HUES6 (cell line): Measurements from ENCODE around the gene AZGP1.
"Not testable (repeated sequence)": the region's sequence is repeated elsewhere in the genome, so short reads cannot be mapped to it uniquely, and the experiment has no call there.

Experiments used
- H3K27ac ChIP-seq: 2 replicates; pipeline ENCODE4 v1.7.0; 2013; ENCODE audit warnings: low read depth, mild to moderate bottlenecking, low read length, inconsistent platforms
- H3K27me3 ChIP-seq: 2 replicates; pipeline ENCODE4 v1.6.1; 2013; ENCODE audit warnings: low read length; ENCODE audit not compliant: control insufficient read depth, insufficient read depth
- H3K36me3 ChIP-seq: 2 replicates; pipeline ENCODE4 v1.6.1; 2013; ENCODE audit warnings: low read length; ENCODE audit not compliant: control insufficient read depth, insufficient read depth
- H3K4me1 ChIP-seq: 2 replicates; pipeline ENCODE4 v1.6.1; 2013; ENCODE audit warnings: low read length; ENCODE audit not compliant: control insufficient read depth, insufficient read depth
- H3K4me3 ChIP-seq: 2 replicates; pipeline ENCODE4 v1.5.1; 2013; ENCODE audit warnings: low read depth, low read length
- H3K9ac ChIP-seq: one replicate; pipeline ENCODE4 v1.6.1; 2013; ENCODE audit warnings: mild to moderate bottlenecking, low read length
- H3K9me3 ChIP-seq: 2 replicates; pipeline ENCODE4 v1.6.1; 2013; ENCODE audit warnings: low read depth, low read length; ENCODE audit not compliant: control insufficient read depth, insufficient read depth

AZGP1 gene

GRCh38 chr7:99996755-99997544 lies 21.1 kb upstream of the AZGP1 start:
- Histone ChIP-seq H3K4me3 (peak overlapping the region; percentile 55), H3K27ac (peak overlapping the region; percentile 13; the same call in 1 of the 2 replicates), H3K36me3 (no peaks in the 10 kb centered on the region), H3K9ac (peak overlapping the region; percentile 44), H3K9me3 (no peaks in the 10 kb centered on the region), H3K27me3 (no peaks in the 10 kb centered on the region), H3K4me1 (no peaks in the 10 kb centered on the region)

DNA sequence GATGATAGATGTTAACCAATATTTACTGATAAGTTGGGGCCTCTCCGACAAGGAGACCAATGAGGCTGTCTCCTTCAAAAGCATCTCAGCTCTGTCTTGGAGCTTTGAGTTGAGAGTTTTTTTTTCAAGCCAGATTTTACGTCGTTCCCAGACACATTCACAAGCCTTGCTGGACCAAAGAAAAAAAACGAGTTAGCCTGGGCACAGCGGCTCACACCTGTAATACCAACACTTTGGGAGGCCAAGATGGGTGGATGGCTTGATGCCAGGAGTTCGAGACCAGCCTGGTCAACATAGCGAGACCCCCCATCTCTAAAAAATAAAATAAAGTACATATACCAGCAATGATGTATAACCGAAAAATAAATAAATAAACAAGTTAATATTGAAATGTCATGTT lies 19.0 kb upstream of the AZGP1 start:
- Histone ChIP-seq H3K9ac (no peak overlapping the region), H3K4me1 (peaks cover 5% of the 10 kb centered on the region; the same call in 1 of the 2 replicates)

DNA sequence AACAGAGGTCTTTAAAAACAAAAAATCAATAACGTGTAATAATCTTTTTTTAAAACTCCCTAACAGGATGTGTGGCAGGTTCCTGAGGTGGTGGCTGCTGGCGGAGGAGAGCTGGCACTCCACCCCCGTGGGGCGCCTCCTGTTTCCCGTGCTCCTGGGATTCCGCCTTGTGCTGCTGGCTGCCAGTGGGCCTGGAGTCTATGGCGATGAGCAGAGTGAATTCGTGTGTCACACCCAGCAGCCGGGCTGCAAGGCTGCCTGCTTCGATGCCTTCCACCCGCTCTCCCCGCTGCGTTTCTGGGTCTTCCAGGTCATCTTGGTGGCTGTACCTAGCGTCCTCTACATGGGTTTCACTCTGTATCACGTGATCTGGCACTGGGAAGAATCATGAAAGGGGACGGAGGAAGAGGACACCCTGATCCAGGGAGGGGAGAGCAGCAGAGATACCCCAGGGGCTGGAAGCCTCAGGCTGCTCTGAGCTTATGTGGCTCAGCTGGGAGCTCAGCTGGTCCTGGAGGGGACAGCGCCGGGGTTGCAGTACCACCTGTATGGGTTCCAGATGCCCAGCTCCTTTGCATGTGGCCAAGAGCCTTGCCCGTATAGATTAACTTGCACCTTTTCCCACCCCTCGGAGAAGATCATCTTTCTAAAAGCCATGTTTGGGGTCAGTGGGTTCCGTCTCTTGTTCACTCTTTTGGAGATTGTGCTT lies 16.7 kb upstream of the AZGP1 start:
- Histone ChIP-seq H3K9me3 (no peaks in the 10 kb centered on the region), H3K36me3 (no peaks in the 10 kb centered on the region), H3K9ac (no peak overlapping the region), H3K4me3 (no peak overlapping the region), H3K27me3 (peaks cover 9% of the 10 kb centered on the region; the same call in 1 of the 2 replicates), H3K27ac (no peak overlapping the region), H3K4me1 (peaks cover 5% of the 10 kb centered on the region; the same call in 1 of the 2 replicates)

More for the DNA sequence above, 19.0 kb upstream of the AZGP1 start:
- no peak overlapping the region for H3K4me3 ChIP-seq
- H3K27ac ChIP-seq = no peak overlapping the region
- no peaks in the 10 kb centered on the region for H3K36me3 ChIP-seq
- no peaks in the 10 kb centered on the region for H3K9me3 ChIP-seq
- peaks cover 5% of the 10 kb centered on the region; the same call in 1 of the 2 replicates for H3K27me3 ChIP-seq

- H3K9ac ChIP-seq, H3K9me3 ChIP-seq, H3K4me3 ChIP-seq, H3K36me3 ChIP-seq, H3K4me1 ChIP-seq, H3K27ac ChIP-seq, H3K27me3 ChIP-seq: not testable (repeated sequence)
Observed at GRCh38 chr7:99991543-99991942, 15.7 kb upstream of the AZGP1 start.

DNA sequence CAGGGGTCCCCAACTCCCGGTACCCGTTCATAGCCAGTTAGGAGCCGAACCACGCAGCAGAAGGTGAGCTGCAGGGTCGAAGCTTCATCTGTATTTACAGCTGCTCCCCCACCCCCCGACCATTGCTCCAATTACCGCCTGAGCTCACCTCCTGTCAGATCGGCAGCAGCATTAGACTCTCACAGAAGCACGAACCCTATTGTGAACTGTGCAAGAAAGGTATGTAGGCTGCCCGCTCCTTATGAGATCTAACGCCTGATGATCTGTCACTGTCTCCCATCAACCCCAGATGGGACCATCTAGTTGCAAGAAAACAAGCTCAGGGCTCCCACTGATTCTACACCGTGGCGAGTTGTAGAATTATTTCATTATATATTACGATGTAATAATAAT lies 14.6 kb upstream of the AZGP1 start:
- H3K9me3 ChIP-seq = no peaks in the 10 kb centered on the region
- H3K27me3 ChIP-seq = peaks cover 9% of the 10 kb centered on the region; the same call in 1 of the 2 replicates
- H3K4me1 ChIP-seq = peaks cover 5% of the 10 kb centered on the region; the same call in 1 of the 2 replicates
- H3K4me3 ChIP-seq = peak overlapping the region; percentile 40
- H3K27ac ChIP-seq = no peak overlapping the region
- H3K36me3 ChIP-seq = no peaks in the 10 kb centered on the region
- H3K9ac ChIP-seq = no peak overlapping the region

GRCh38 chr7:99987846-99988245 lies 12.0 kb upstream of the AZGP1 start:
- no peaks in the 10 kb centered on the region for H3K36me3 ChIP-seq
- no peak overlapping the region for H3K9ac ChIP-seq
- no peak overlapping the region for H3K4me3 ChIP-seq
- H3K4me1 ChIP-seq = peaks cover 5% of the 10 kb centered on the region; the same call in 1 of the 2 replicates
- no peak overlapping the region for H3K27ac ChIP-seq
- no peaks in the 10 kb centered on the region for H3K9me3 ChIP-seq
- H3K27me3 ChIP-seq = peaks cover 9% of the 10 kb centered on the region; the same call in 1 of the 2 replicates

- not testable (repeated sequence) for H3K36me3 ChIP-seq, H3K9me3 ChIP-seq, H3K4me3 ChIP-seq, H3K9ac ChIP-seq, H3K27me3 ChIP-seq, H3K4me1 ChIP-seq, H3K27ac ChIP-seq
Observed at GRCh38 chr7:99987306-99987705, 11.5 kb upstream of the AZGP1 start.

DNA sequence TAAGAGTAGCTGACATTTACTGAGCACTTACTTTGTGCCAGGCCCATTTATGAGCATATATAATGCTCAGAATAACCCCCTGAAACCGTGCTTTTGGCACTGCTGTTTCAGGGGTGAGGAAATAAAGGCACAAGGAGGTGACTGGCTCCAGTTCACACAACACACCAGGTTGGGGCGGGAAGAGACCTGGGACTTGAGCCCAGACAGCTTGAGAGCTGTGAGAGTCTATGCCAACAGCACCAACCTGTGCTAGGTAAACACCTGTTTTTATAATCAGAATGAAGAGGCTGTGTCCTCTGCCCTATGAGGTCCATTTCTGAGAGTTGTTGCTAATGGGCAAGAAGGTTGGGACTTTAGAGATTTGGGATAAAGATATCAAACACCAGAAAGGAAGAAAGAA lies 8.8 kb upstream of the AZGP1 start:
- no peak overlapping the region for H3K9ac ChIP-seq

DNA sequence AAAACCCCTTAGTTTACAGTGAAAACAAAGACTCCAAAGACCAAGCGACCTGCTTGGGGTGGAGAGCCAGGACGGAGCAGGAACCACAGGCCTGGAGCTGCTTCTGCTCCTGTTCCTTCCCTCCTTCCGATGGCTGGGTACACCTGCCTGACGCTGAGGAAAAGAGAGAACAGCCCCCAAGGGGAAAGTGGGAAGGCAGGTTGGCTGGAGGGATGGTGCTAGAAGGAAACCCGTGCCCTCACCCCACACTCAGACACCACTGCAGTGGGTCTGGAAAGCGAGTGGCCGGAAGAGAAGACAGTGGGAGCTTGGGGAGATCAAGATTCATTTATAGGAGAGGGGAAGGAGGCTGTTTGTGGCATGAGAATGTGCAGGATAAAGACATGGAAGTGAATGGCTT lies 5.2 kb upstream of the AZGP1 start:
- not testable (repeated sequence) for H3K9ac ChIP-seq

More for the DNA sequence above, 8.8 kb upstream of the AZGP1 start:
- no peaks in the 10 kb centered on the region for H3K4me1 ChIP-seq
- no peaks in the 10 kb centered on the region for H3K9me3 ChIP-seq
- peaks cover 3% of the 10 kb centered on the region; the same call in 1 of the 2 replicates for H3K27me3 ChIP-seq
- H3K27ac ChIP-seq = no peak overlapping the region
- no peaks in the 10 kb centered on the region for H3K36me3 ChIP-seq
- H3K4me3 ChIP-seq = no peak overlapping the region

GRCh38 chr7:99980448-99980872 lies 4.6 kb upstream of the AZGP1 start:
- H3K4me1 ChIP-seq, H3K4me3 ChIP-seq, H3K9ac ChIP-seq, H3K27me3 ChIP-seq, H3K27ac ChIP-seq, H3K36me3 ChIP-seq, H3K9me3 ChIP-seq: not testable (repeated sequence)

More for the DNA sequence above, 5.2 kb upstream of the AZGP1 start:
- not testable (repeated sequence) for H3K4me3 ChIP-seq, H3K36me3 ChIP-seq, H3K4me1 ChIP-seq, H3K27ac ChIP-seq, H3K27me3 ChIP-seq, H3K9me3 ChIP-seq

DNA sequence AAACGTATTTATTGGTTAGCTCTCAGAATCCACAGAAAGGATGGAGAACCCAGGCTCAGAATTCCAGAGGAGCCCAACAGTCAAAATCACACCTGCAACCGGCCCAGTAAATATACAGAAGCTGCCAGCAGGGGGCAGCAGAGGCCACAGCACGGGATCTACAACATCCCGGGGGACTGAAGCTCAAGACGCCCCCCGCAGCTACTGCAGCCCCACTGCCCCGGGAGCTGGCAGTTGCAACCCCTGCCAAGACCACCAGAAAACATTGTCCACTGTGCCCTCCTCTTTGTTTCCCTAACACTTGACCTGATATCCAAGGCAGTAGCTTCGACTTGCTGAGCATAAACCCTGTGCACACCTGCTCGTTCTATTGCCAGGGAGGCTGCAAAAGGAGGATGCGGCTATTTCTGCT lies 4.0 kb upstream of the AZGP1 start:
- not testable (repeated sequence) for H3K36me3 ChIP-seq, H3K4me3 ChIP-seq, H3K9me3 ChIP-seq, H3K27me3 ChIP-seq, H3K4me1 ChIP-seq, H3K9ac ChIP-seq, H3K27ac ChIP-seq
